Activated CD8-positive, alpha-beta memory T cell treated with anti-CD3 and anti-CD28 coated beads, Interleukin-2, amount 50 U/mL, for 48 hours (primary cell): ENCODE measurements around the gene WNK1.
A peak's percentile ranks its signal among the peaks of the same experiment; 100 is the strongest.
"Not testable (repeated sequence)": the region's sequence is repeated elsewhere in the genome, so short reads cannot be mapped to it uniquely, and the experiment has no call there.

ENCODE experiments used
- DNase-seq: peaks from one replicate; pipeline ENCODE4 v3.0.0-alpha.2; 2020

The WNK1 gene

DNA sequence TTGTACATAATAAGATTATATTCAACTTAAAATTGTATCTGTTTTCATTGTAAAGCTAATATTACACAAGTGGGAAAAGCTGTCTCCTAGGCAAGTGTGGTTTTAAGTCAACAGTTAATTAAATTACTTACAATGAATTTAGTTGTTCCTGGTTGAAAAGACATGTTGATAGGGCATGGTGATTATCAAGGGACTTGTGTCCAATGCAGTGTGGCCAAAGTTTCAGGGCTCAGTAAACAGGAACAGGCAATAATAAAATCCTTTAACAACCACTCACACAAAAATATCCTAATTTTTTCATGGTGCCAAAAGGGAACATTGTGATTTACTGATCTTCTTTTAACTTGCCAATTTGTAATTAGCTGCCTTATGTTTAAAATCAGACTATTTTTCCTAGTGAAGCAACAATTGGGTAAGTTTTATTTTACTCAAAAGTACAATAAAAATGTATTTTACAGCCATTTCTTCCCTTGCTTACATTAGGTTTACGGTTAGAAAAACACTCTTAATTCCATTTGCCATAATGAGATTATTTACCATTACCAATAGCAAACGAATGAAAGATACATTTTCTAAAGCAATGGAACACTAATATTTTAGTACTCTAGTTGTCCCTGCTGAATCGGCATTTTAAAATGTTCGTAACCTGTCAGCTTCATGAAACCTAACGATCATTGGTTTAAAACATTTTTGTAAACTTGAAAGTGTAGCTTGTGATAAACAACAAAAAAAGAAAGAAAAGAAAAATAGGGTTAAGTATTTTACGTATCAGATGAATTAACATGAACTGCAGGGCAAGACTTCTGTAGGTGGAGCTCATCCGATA is 1.8 kb upstream of the WNK1 start:
- DNase-seq = no peak

GRCh38 chr12:751192-751998 is 984 bp upstream of the WNK1 start:
- peak; percentile 93 for DNase-seq

GRCh38 chr12:752695-753610 is 574 bp downstream of the WNK1 start:
- peak; percentile 71 for DNase-seq

DNA sequence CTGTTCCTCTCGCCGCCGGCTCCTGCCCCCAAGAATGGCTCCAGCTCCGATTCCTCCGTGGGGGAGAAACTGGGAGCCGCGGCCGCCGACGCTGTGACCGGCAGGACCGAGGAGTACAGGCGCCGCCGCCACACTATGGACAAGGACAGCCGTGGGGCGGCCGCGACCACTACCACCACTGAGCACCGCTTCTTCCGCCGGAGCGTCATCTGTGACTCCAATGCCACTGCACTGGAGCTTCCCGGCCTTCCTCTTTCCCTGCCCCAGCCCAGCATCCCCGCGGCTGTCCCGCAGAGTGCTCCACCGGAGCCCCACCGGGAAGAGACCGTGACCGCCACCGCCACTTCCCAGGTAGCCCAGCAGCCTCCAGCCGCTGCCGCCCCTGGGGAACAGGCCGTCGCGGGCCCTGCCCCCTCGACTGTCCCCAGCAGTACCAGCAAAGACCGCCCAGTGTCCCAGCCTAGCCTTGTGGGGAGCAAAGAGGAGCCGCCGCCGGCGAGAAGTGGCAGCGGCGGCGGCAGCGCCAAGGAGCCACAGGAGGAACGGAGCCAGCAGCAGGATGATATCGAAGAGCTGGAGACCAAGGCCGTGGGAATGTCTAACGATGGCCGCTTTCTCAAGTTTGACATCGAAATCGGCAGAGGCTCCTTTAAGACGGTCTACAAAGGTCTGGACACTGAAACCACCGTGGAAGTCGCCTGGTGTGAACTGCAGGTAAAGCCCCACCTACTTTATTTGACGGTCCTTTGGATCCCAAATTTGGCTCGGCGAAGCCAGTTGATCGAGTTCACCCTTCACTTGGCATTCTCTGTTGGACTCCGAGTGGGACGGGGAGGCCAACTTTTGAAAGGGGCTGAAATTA is 1.5 kb downstream of the WNK1 start:
- DNase-seq = peak; percentile 78

DNA sequence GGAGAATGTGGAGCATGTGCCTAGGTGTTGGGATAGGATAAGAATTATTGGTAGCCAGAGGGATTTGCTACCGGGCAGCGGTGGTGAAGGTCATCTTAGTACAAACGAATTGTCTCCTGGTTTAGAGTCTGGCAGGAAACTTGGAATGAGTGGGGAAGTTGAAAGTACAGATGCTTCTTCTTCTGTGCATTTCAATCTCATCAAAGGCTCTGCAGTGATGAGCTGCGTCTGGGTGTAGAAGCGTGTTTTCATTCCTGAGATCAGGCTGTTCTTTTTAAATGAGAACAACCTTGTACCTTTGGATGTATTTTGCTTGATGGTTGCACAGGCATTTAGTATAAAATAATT is 2.1 kb downstream of the WNK1 start:
- DNase-seq = no peak

- DNase-seq = no peak
Measured at GRCh38 chr12:754851-755562, 2.6 kb downstream of the WNK1 start.

- DNase-seq = no peak
Measured at GRCh38 chr12:759628-760027, 7.2 kb downstream of the WNK1 start.

DNA sequence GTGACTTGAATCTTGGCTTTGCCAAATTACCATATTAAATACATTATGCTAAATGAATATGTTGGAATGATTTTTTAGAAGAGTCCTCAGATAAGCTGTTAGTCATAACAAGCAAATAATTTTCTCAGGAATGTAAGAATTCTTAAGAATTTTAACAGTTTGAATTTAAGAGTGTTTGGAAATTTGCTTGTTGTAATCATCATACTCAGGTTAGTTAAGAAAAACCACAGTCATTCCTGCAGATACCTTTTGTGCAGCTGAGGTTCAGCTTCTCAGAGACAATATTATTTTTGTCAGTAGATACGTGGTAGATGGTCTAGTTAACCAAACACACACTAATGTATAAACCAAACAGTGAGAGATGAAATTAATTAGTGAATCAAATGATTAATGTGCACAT is 8.9 kb downstream of the WNK1 start:
- no peak for DNase-seq

DNA sequence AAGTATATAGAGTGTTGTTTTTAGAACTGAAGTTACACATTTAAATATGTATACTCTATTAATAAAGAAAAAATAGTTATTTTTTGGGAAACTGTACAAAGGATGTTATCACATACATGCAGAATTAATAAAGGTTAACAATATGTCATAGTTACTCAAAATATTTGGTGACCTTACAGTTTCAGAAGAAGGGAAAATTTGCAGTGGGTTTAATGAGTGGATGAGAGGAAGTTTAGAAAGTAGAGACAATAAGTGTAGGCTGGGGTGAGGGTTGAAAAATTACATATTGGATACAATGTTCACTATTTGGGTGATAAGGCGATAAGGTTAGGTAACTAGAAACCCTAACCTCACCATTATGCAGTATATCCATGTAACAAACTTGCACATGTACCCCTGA is 13.5 kb downstream of the WNK1 start:
- DNase-seq = no peak

DNA sequence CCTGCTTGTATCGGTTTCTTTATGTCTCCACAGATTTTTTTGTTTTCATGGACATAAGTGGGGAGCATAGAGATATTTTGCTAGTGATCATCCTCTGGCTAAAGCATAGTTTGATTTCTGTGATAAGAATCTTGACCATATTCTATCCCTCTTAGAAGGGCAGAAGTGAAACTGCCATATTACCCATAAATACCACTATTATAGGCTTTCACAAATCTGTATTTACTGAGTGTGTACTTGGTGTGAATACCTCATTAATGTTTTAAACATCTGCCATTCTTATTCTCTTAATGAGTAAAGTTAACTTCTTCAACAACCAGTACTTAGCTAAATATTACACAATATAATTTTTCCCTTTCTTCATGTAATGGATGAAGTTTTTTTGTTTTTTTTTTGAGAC is 16.1 kb downstream of the WNK1 start:
- DNase-seq = no peak

GRCh38 chr12:770479-770878 is 18.1 kb downstream of the WNK1 start:
- no peak for DNase-seq

DNA sequence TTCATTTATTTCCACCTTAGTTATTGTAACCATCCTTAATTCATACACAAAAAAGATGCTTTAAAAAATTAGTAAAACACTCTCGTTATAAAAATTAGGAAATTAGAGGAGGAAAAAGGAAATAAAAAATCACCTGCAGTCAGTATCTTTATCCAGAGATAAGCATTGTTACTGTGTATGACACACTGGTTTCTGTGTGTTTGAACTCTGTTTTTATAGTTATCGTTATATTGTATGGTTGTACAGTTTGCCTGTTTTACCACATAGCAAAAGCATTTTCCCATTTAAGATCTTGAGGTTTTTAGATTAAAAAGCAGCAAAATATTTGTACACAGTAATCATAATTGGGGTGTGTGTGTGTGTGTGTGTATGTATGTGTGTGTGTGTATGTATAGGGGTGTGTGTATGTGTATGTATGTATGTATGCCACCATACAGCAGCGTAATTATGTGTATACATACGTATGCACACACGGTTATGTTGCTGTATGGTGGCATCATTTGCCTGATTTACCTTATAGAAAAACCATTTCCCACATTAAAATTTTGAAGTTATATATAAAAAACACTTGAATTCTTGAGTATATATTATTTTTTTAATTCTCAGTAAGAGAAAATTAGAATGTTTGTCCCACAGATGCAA is 19.8 kb downstream of the WNK1 start:
- no peak for DNase-seq

- DNase-seq = no peak
Measured at GRCh38 chr12:774051-774614, 21.8 kb downstream of the WNK1 start.

DNA sequence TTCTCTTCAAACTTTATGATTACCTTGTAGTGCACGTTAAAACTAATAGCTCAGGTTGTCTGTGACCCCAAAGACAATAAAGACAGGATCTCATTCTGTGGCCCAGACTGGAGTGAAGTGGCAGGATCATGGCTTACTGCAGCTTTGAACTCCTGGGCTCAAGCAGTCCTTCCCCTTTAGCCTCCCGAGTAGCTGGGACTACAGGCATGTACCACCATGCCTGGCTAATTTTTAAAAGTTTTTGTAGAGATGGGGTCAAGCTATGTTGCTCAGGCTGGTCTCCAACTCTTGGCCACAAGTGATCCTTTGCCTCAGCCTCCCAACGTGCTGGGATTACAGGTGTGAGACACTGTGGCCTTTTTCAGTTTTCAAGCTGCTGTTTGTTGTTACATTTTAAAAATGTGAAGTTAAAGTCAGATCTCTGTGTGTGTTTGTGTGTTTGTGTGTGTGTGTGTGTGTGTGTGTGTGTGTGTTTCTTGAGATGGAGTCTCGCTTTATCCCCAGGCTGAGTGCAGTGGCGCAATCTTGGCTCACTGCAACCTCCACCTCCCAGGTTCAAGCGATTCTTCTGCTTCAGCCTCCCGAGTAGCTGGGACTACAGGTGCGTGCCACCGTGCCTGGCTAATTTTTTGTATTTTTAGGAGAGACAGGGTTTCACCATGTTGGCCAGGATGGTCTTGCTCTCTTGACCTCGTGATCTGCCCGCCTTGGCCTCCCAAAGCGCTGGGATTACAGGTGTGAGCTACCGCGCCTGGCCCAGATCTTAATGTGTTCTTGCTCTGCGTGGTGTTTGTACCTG is 23.8 kb downstream of the WNK1 start:
- DNase-seq = not testable (repeated sequence)

- DNase-seq = not testable (repeated sequence)
Measured at GRCh38 chr12:776772-777373, 24.5 kb downstream of the WNK1 start.

DNA sequence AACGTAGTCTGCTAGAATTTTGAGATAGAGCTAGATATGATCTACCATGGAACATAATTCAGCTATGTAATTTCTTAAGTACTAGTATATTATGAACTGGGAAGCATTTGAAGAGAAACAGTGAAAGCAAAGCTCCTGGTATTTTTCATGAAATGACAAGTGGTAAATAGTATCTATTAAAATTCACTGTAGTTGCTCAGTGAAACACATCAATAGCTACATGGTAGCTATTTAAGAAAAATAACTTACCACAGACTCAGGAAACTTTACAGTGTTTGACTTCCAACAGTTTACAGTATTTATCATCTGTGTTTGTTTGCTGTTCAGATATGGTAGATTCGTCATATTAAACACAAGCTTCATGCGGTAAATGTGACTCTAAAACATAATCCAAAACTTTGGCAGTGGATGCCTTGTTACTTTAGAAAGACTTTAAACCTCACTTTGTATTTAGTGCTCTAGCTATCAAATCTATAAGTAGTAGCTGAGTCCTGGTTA is 25.2 kb downstream of the WNK1 start:
- DNase-seq = no peak

DNA sequence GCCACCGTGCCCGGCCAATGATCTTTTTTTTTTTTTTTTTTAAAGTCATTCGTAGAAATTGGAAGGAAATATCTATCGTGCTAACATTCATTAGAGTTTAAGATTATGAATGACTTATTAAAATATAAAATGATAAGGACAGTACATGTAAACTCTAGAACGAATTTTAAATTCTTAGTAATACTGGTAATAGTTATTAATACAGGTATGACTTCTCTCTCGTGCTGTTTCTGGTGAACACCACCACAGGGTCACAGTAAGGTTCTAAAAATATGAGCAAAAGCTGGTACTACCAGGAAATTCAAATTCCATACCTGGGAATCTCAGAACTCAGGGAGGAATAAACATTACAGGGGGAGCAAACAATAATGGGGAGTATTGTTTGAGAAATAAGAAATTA is 26.2 kb downstream of the WNK1 start:
- no peak for DNase-seq

DNA sequence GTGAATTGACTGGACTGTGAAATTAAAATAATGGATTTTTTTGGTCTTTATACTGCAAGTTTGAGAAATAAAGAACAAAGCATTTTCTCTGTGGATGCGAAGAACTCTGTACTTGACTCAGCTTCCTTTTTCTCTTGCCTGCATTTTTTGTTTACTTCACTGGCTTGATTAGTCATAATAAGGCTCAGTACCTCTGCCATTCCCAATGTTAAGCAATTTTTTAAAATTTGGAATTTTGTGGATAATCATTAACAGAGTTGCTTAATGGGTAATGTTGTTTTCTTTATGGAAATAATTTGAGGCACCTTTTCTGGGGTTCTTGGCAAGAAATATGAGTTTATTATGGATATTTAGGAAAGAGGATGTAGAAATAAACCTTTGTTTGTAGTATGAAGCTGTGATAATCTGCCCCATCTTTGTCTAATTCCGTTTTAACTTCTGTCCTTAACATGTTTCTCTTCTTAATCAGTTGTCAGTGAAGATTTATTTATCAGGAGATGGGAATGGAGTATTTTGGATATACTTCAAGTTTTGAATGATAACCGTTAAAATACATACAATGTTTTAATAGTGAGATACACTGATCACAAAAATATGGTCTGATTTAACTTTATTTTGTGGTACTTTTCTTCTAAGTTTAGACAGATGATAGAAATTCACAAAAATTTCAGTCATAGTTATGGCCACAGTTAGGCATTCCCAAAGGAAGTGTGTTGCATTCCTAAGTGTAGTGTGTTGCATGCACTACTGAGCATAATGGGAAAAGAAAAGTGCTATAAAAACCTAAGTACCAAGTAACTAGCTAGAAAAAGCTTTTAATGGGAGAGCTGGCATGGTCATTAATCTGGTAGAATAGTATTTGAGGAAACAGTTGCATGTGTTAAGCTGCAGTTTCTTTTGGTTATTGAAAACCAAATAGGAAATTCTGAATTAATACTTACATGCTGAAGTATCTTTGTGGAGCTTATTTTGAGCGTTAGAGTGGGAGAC is 27.7 kb downstream of the WNK1 start:
- DNase-seq = no peak
